GM12875 (cell line): Measurements from ENCODE around the gene MYBPC2.

Source experiments
- H3K4me3 ChIP-seq: one replicate; pipeline ENCODE4 v1.5.1; 2011; ENCODE audit warnings: low read depth, low read length, control low read depth
- TF ChIP-seq, protein P1 (sequence below): IDR thresholded peaks from 2 replicates; pipeline ENCODE4 v1.5.1; 2011; ENCODE audit warnings: low read depth, mild to moderate bottlenecking, control low read depth, inconsistent platforms, low read length, moderate library complexity, borderline replicate concordance; ENCODE audit not compliant: insufficient read depth

Gene MYBPC2

DNA sequence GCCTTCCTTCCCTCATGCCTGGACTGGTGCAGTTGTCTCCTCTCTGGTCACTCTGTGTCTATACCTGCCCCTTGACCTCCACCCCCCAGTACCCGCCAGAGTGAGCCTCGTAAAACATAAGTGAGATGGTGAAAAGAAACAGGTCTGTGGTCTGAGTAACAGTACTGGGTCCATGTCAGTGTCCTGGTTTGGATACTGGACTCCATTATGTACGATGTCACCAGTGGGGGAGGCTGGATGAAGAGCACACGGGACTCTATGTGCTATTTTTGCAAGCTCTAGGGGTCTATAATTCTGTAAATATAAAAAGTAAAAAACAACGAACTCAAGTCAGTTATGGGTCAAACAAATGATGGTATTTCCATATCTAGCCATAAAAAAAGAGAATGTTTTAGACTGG is 14.4 kb downstream of the MYBPC2 start:
- TF ChIP-seq, protein P1, sequence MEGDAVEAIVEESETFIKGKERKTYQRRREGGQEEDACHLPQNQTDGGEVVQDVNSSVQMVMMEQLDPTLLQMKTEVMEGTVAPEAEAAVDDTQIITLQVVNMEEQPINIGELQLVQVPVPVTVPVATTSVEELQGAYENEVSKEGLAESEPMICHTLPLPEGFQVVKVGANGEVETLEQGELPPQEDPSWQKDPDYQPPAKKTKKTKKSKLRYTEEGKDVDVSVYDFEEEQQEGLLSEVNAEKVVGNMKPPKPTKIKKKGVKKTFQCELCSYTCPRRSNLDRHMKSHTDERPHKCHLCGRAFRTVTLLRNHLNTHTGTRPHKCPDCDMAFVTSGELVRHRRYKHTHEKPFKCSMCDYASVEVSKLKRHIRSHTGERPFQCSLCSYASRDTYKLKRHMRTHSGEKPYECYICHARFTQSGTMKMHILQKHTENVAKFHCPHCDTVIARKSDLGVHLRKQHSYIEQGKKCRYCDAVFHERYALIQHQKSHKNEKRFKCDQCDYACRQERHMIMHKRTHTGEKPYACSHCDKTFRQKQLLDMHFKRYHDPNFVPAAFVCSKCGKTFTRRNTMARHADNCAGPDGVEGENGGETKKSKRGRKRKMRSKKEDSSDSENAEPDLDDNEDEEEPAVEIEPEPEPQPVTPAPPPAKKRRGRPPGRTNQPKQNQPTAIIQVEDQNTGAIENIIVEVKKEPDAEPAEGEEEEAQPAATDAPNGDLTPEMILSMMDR = no peak
- H3K4me3 ChIP-seq = no peak overlapping the region

DNA sequence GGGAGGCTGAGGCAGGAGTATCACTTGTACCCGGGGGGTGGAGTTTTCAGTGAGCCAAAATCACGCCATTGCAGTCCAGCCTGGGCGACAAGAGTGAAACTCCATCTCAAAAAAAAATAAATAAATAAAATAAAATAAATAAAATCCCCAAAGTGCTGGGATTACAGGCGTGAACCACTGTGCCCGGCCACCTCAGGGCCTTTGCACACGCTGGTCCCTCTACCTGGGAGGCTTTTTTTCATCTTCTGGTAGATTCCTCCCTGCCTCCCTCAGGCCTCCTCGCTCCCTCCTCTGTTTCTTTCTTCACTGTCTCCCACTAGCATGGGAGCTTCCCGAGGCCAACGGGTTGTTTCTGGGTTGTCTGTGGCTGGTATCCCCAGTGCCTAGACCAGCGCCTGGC is 15.1 kb downstream of the MYBPC2 start:
- TF ChIP-seq, protein P1 = no peak
- H3K4me3 ChIP-seq = no peak overlapping the region

DNA sequence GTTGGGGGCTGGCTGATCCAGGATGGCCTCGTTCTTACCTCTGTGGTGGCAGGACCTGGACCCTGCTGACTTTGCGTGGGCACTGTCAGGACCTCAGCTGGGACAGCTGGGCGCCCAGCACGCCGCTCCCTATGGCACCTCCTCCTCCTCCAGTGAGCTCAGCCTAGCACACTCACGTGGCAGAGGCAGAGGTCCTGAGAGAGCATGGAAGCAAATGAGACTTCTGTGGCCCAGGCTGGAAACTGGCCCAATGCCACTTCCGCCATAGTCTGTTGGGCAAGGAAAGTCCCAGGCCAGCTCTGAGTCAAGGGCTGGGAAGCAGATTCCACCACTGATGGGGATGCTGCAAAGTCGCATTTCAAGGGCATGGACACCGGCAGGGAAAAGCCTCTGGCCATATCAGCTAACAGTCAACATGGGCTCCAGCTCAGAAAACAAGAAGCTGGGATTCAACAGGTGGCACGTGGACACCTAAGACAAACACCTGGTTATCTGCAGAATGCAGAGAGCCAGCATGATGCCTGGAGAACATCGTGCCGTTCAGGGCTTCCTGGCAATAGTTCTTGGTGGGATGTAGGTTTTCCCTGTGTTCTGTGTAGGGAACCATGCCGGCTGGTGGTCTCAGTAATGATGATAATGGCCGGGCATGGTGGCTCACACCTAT is 16.7 kb downstream of the MYBPC2 start:
- no peak overlapping the region for H3K4me3 ChIP-seq
- TF ChIP-seq, protein P1 = no peak

DNA sequence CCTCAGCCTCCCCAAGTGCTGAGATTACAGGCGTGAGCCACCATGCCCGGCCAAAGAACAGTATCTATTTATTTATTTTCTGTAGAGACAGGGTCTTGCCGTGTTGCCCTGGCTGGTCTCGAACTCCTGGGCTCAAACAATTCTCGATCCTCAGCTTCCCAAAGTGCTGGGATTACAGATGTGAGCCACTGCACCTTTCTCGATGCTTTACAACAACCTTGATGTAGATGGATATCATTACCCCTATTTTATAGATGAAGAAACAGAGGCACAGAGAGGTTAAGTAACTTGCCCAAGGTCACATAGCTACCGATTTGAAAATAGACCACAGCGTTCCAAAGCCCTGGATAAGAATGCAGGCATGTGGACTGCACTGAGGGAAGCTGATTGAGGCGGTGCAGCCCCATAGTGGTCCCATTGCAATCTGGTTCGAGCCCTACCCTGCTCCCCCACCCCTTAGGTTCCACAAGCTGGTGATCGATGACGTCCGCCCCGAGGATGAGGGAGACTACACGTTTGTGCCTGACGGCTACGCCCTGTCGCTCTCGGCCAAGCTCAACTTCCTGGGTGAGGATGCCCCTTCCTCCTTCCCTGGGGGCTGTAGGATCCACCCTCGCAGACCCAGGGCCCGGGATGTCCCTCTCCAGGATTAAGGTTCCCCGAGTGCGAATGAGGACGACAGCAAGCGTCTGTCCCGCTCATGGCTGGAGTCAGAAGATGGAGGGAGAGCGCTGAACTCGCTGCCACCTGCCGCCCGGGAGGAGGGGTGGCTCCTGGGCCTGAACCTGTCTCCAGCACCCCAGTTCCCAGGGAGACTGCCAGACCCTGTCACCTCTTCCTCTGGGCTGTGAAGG is 17.9 kb downstream of the MYBPC2 start:
- TF ChIP-seq, protein P1 = no peak
- H3K4me3 ChIP-seq = no peak overlapping the region

DNA sequence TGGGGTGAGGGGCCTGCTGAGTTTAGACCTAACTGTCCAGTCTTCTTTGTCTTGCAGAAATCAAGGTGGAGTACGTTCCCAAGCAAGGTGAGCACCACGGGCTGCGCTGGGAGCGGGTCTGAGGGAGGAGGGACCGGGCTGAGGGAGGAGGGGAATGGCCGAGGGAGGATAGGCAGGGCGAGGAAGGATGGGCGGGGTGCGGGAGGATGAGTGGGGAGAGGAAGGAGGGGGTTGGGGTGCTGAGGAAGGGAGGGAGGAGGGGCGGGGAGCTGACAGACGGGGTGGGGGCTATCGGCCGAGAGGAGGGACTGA is 18.5 kb downstream of the MYBPC2 start:
- no peak overlapping the region for H3K4me3 ChIP-seq
- TF ChIP-seq, protein P1 = no peak

DNA sequence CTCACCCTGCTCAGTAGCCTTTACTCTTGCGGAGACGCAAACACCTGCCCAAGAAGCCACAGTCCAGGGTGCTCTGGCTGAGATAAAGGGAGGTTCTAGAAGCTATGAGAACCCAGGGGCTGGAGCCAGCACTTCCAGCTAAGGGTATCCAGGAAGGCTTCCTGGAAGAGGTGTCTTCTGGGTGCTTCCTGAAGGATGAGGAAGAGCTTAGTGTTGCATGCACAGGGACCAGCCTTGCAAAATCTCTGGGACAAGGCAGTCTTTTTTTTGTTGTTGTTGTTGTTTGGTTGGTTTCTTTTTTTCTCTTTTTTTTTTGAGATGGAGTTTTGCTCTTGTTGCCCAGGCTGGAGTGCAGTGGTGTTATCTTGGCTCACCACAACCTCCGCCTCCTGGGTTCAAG is 20.6 kb downstream of the MYBPC2 start:
- TF ChIP-seq, protein P1 = no peak
- no peak overlapping the region for H3K4me3 ChIP-seq

DNA sequence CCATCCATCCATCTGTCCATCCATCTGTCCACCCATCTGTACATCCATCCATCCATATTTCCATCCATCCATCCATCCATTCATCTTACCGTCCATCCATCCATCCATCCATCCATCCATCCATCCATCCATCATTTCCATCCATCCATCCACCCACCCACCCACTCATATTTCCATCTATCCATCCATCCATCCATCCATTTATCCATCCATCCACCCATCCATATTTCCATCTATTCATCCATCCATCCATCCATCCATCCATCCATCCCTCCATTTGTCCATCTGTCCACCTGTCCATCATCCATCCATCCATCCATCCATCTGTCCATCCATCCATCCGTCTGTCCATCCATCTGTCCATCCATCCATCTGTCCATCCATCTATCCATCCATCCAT is 23.3 kb downstream of the MYBPC2 start:
- TF ChIP-seq, protein P1 = no peak
- H3K4me3 ChIP-seq = no peak overlapping the region
